Stimulated activated naive CD8-positive, alpha-beta T cell treated with anti-CD3 and anti-CD28 coated beads, Interleukin-15, Interleukin-2, amounts not matched to agents 100 ng/mL and 50 ng/mL, for 24 hours (primary cell): ENCODE data around the gene XCL1.

ENCODE experiments used
- H3K27ac Mint-ChIP-seq: one replicate; pipeline ENCODE4 v1.8.0; 2021; ENCODE audit warnings: mild to moderate bottlenecking, mixed read lengths
- H3K27me3 Mint-ChIP-seq: one replicate; pipeline ENCODE4 v1.8.0; 2021; ENCODE audit warnings: mixed read lengths
- H3K36me3 Mint-ChIP-seq: one replicate; pipeline ENCODE4 v1.8.0; 2021; ENCODE audit warnings: low read depth, mixed read lengths
- H3K4me1 Mint-ChIP-seq: one replicate; pipeline ENCODE4 v1.8.0; 2021; ENCODE audit warnings: low read depth, mixed read lengths
- H3K4me3 Mint-ChIP-seq: one replicate; pipeline ENCODE4 v1.8.0; 2021; ENCODE audit warnings: mild to moderate bottlenecking, mixed read lengths
- H3K9me3 Mint-ChIP-seq: one replicate; pipeline ENCODE4 v1.8.0; 2021; ENCODE audit warnings: mixed read lengths

The XCL1 gene

DNA sequence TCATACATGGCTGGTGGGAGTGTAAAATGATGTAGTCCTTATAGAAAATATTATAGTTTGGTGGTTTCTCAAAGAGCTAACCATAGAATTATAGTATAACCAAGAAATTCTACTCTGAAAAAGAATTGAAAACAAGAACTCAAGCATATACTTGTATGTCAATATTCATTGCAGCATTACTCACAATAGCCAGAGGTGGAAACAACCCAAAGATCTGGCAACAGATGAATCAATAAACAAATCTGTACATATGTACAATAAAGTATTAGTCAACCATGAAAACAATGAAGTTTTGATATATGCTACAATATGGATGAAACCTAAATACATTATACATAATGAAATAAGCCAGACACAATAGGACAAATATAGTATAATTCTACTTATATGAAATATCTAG, 29.7 kb downstream of the XCL1 start:
- Mint-ChIP-seq H3K9me3 (no peaks in the 10 kb centered on the region), H3K4me1 (no peaks in the 10 kb centered on the region), H3K4me3 (no peak overlapping the region), H3K36me3 (no peaks in the 10 kb centered on the region), H3K27me3 (no peaks in the 10 kb centered on the region), H3K27ac (no peak overlapping the region)

DNA sequence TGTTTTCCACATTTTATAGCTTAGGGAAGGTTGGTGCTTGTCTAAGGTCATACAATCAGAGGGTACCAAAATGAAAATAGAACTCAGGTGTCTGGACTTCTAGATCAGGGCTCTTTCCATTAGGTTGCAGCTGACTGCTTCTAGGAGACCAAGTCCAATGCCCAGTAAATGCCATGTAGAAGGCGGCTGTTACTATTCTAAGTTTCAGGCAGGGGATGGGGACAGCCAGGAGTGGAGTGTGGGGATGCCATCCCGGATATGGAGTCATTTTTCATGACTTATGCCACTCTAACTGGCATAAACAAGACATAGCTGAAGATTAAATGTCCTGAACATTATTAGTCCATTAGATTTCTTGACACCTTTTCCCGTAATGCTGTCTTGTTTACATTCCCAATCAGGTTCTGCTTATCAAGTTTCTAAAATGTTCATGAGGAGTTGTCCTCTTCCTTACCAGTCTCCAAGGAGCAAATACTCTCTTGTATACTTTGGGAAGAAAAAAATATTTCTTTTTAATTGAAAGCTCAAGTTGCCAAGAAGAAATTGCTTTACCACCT, 31.5 kb downstream of the XCL1 start:
- Mint-ChIP-seq H3K4me1 (no peaks in the 10 kb centered on the region), H3K27ac (no peak overlapping the region), H3K36me3 (no peaks in the 10 kb centered on the region), H3K4me3 (no peak overlapping the region), H3K9me3 (no peaks in the 10 kb centered on the region), H3K27me3 (no peaks in the 10 kb centered on the region)

DNA sequence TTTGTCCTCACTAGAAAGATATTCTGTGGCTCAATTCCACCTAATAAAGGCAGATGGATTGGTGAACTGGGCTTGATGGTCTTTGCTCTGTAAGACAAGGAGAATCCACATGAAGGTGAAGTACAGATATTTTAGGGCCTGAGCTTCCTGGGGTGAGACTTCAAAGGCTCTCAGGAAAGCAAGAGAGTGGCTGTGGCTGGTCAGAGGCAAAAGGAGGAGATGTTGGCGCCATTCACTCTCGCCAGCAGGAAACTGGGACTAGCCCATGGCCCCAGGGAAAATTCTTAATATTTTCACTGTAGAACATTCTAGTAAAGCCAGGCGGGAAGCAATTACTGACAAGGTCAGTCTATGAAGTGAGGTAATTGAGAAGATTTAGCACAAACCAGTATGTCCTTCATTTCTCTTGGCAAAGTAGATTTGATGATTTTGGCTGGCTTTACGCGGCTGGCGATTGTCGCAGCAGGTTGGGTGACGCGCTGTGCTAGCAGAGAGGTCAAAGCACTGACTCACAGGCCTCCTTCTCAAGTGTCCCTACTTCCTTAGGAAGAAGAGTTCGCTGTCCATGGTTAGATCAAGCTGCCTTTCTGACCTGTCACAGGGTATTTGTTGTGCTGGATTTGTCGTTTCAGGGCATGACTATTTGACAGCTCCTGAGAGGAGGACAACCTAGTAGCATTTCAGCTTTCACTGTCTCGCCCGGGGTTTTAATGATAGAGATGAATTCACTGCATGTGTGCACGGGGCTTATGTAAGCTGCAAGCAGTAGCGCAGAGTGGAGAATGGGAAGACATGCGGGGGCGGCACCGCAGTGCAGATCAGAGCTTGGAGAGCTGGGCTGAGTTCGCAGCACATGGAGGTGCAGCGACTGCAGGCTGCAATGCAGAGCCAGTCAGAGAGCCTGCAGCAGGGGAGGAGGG, 32.7 kb downstream of the XCL1 start:
- Mint-ChIP-seq H3K4me3 (no peak overlapping the region), H3K27ac (no peak overlapping the region), H3K9me3 (no peaks in the 10 kb centered on the region), H3K27me3 (peaks cover 7% of the 10 kb centered on the region), H3K4me1 (no peaks in the 10 kb centered on the region), H3K36me3 (no peaks in the 10 kb centered on the region)

DNA sequence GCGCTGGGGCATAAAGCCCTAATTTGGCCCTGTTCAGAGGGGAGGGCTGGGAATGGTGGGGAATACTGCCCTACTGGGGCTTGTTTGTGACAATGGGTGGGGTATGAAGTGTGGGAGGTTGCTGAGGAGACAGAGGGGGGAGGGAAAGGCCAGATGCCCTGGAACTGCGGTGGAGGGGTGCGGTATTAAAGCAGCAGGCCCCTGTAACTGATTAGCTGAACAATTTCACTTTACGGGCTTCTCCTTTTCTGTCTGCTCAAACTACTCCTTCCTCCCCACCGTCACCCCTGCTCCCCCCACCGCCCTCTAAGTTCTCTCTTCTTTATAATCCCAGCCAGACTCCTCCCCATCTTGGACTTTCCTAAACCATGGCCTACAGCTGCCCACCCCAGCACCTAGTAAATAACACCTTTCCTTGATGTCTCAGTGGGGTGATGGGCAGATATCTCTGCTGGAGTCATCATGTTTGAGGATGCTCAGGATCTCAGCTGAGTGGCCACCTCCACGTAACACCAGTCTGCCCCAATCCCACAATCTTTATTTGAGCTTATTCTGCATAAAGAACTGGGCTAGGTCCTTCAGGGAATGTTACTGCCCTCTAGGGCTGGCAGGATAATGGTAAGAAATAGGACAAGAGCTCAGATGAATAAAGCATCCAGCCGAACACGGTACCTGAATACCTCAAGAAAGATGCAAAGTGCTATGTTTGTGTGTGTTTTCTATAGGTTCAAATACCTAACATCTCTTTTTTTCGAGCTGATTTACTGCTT, 33.5 kb downstream of the XCL1 start:
- Mint-ChIP-seq H3K27ac (no peak overlapping the region), H3K9me3 (no peaks in the 10 kb centered on the region), H3K36me3 (no peaks in the 10 kb centered on the region), H3K4me1 (no peaks in the 10 kb centered on the region), H3K27me3 (peaks cover 7% of the 10 kb centered on the region), H3K4me3 (no peak overlapping the region)

DNA sequence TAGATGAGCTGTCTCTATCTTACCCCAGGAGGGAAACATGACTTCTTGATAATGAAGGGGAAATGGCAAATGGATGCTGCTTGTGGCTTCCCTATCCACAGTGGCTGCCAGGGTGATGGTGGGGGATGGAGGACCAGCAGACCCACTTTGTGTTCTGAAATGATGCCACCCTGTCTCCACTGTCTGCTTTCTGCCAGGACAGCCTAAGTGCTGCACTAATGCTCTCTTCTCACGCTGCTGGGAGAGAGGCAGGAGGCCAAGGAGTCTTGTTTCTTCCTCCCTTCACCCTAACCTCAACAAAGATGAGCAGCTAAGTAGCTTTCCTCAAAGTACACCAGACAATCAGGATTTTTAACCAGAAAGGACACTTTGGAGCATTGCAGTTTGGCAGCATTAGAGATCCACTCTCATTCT, 36.6 kb downstream of the XCL1 start:
- Mint-ChIP-seq H3K9me3 (no peaks in the 10 kb centered on the region), H3K4me1 (no peaks in the 10 kb centered on the region), H3K27ac (no peak overlapping the region), H3K36me3 (no peaks in the 10 kb centered on the region), H3K27me3 (peaks cover 7% of the 10 kb centered on the region), H3K4me3 (no peak overlapping the region)

DNA sequence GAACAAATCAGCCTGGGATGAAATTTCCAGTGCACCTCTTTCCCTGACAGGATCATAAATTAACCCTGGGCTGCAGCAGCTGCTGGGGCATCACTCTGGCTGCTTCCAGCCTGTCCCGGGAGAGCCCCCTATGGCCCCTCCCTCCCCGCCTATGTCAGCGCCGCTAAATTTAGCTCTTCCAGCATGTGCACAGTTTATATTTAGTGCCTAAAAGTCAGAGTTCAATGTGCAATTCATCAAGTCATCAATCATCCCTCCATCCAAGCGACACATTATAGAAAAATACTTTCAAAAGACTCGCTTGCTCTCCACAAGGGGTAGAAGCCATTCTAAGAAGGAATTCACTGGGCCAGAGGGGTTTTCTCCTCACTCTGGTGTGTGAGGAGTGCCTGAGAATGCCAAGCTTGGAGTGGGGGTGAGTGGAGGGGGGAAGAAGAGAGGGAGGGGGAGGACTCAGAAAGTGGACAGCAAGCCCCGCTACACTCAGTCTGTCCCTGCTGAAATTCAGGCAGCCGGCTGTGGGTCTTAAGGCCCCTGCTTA, 37.4 kb downstream of the XCL1 start:
- Mint-ChIP-seq H3K4me3 (no peak overlapping the region), H3K27me3 (peaks cover 7% of the 10 kb centered on the region), H3K9me3 (no peaks in the 10 kb centered on the region), H3K27ac (no peak overlapping the region), H3K36me3 (no peaks in the 10 kb centered on the region), H3K4me1 (no peaks in the 10 kb centered on the region)

DNA sequence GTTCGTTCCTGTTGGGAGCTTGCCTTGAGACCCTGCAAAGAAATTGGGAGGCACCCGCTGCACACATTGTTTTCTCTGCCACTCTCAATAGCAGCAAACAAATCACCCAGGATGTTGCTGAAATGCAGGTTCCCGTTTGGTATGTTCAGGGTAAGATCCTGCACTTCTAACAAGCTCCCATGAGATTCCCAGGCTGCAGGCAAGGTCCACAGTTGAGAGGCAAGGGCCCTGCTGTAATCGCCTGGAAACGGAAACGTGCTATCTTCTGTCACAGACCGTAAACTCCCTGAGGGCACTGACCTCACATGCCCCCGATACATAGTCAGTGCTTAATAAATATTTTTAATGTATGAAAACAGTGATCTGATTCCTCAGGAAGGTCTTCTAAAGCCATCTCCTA, 37.8 kb downstream of the XCL1 start:
- Mint-ChIP-seq H3K27ac (no peak overlapping the region), H3K4me1 (no peaks in the 10 kb centered on the region), H3K27me3 (peaks cover 7% of the 10 kb centered on the region), H3K36me3 (no peaks in the 10 kb centered on the region), H3K9me3 (no peaks in the 10 kb centered on the region), H3K4me3 (no peak overlapping the region)

DNA sequence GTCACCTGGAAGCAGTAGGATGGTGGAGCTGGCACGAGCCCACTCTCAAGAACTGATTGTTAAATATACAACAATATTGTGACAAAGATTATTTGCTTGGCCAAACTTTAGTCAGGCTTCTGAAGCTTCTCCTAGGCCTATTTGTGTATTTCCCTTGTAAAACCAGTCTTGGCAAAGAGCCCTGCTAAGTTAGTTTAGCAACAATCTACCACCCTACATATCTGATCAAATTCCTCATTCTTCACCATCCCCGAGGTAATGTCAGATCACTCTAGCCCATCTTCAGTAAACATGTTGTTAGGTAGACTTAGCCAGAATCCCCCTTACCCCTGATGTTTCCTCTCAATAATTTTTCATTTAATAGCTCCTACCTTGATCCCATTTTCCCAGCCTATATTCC, 39.6 kb downstream of the XCL1 start:
- Mint-ChIP-seq H3K27me3 (peaks cover 7% of the 10 kb centered on the region), H3K27ac (no peak overlapping the region), H3K4me1 (no peaks in the 10 kb centered on the region), H3K4me3 (no peak overlapping the region), H3K36me3 (no peaks in the 10 kb centered on the region), H3K9me3 (no peaks in the 10 kb centered on the region)

DNA sequence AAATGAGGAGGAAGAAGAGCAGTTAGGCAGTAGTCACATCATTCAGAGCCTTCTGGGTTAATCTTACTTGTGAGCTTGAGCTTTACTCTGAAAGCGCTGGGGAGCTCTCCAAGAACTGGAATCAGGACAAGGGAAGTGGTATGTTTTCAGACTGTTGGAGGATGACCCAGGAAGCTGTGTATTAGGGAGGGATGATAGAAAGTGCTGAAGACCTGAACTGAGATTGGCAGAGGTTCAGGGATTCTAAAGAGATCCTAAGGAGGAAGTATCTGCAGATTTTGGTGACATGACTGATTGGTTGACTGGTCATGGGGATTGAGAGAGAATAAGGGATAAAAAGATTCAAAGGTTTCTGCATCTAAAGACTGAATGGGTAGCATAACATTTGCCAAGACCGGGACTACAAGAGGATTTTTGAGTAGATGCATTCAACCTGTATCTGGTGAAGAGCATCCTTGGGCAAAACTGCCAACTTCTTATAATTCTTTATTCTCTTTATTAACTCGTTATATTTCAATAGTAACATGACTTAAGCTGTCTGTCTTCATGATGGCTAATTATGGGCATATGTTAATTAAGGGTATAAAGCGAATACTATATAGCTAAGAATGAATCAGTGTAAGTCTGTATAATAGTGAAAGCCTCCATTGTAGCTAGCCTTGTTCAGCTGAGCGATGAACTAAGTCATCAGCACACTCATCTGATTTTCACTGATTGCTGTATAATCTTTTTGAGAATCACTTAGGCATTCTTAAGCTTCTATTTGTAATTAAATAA, 41.8 kb downstream of the XCL1 start:
- Mint-ChIP-seq H3K36me3 (no peaks in the 10 kb centered on the region), H3K27me3 (peaks cover 6% of the 10 kb centered on the region), H3K4me3 (no peak overlapping the region), H3K27ac (no peak overlapping the region), H3K4me1 (no peaks in the 10 kb centered on the region), H3K9me3 (no peaks in the 10 kb centered on the region)

DNA sequence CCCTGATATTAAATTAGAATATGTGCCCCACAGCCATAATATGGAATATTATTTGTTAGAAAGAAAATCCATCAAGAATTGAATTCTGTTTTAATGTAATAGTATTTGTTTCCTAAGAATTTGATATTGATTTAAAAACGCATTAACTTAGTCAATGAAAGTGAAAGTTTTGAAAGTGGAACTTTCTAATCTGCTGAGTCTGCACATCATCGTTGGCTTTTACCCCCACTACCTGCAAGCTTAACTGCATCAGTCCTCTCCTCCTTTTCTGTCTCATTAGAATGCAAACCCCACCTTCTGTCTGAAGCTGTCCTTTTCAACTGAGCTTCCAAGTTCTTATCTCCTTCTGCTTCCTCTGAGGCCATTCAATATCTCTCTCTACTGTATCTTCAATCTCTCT, 42.5 kb downstream of the XCL1 start:
- Mint-ChIP-seq H3K4me1 (no peaks in the 10 kb centered on the region), H3K4me3 (no peak overlapping the region), H3K27ac (no peak overlapping the region), H3K36me3 (no peaks in the 10 kb centered on the region), H3K9me3 (no peaks in the 10 kb centered on the region), H3K27me3 (peaks cover under 1% of the 10 kb centered on the region)

DNA sequence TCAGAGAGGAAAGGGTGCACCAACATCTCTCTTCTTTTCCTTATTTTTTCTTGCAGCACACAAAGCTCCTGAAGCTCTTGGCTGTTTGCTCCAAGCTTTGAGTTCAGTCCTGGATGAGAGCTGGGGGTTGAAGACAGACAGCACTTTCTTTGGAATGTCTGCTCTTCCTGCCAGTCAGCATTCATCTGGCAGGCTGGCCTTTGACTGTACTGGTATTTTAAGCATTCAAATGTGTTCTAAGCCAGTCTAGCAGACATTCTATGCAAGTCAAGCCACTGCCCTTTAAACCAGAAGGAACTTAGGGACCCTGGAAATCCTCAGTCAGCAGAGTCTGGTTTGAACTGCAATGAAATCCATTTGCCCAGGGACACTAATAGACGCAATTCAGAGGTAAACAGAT, 45.0 kb downstream of the XCL1 start:
- H3K9me3 Mint-ChIP-seq = no peaks in the 10 kb centered on the region
- peaks cover 7% of the 10 kb centered on the region for H3K27me3 Mint-ChIP-seq
- no peak overlapping the region for H3K4me3 Mint-ChIP-seq
- H3K27ac Mint-ChIP-seq = no peak overlapping the region
- H3K4me1 Mint-ChIP-seq = no peaks in the 10 kb centered on the region
- H3K36me3 Mint-ChIP-seq = no peaks in the 10 kb centered on the region

DNA sequence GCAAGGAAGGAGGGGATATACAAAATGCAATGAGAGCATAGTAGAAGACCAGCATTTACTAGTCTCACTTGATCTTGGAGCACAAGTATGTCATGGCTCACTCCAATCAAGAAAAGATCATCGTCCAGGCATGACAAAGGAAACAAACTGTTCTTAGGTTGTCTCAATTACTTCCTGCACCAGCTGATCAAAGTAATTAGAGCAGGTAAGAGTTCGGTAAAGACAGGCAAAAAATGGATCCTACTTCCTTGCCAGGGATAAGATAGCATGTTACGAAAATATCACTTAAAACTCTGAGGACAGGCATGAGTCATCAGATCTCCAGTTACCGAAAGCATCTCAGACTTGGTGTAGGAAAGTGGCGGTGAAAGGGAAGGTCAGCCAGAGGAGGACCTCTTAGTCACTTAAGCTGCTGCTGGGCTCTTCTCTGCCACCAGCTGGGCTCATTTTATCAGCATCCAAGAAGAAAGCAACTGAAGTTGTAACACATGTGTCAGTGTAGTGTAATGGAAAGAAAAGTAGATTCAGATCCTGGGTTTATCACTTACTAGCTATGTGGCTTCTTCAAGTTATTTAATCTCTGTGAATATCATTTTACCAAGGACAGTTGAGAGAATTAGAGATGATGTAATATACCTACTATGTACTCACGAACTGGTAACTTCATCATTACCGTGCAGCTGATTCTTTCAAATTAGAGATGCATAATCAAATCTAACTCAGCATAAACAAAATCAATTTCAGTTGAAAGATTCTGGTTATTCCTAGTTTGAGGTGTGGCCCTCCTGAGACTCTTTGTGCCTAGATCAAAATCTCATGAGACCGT, 46.8 kb downstream of the XCL1 start:
- Mint-ChIP-seq H3K4me1 (no peaks in the 10 kb centered on the region), H3K27ac (no peak overlapping the region), H3K36me3 (no peaks in the 10 kb centered on the region)

DNA sequence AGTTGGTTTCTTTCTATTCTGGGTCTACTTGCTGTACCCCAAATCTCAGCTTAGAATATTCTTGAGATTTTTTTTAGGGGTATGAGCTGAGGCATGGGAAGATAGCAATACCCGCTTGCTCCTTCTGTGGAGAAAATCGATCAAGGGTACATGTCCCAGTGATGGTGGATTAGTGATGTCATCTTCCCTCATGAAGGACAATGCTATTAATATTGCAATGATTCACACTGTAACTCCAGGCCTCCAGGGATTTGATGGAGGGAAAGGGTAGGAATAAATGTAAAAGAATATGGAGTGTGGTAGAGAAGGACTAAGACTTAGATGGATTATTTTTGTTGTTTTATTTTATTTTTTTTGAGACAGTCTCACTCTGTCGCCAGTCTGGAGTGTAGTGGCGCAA, 47.4 kb downstream of the XCL1 start:
- Mint-ChIP-seq H3K27ac (no peak overlapping the region), H3K9me3 (no peaks in the 10 kb centered on the region), H3K36me3 (no peaks in the 10 kb centered on the region), H3K27me3 (peaks cover 14% of the 10 kb centered on the region), H3K4me3 (no peak overlapping the region), H3K4me1 (peaks cover 5% of the 10 kb centered on the region)

More for the DNA sequence above, 46.8 kb downstream of the XCL1 start:
- no peak overlapping the region for H3K4me3 Mint-ChIP-seq
- no peaks in the 10 kb centered on the region for H3K9me3 Mint-ChIP-seq
- peaks cover 14% of the 10 kb centered on the region for H3K27me3 Mint-ChIP-seq

DNA sequence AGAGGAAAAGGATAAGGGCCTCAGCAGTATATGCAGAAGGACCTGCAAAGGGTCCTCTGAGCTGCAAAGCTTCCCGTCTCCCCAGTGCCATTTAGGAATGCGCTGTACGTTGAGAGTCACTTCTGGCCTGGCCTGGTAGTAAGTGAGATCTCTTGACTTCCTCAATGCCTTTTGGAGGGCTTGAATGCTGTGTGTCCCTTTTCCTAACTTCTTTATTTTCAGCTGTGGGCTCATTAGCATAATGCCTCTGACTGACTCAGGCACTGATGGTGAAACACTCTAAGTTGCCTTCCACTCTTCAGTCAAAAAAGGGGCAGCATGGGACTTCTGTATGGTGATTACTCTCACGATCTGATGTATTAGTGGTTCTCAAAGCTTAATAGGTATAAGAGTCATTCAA, 49.9 kb downstream of the XCL1 start:
- Mint-ChIP-seq H3K27me3 (peaks cover 18% of the 10 kb centered on the region), H3K27ac (no peak overlapping the region), H3K36me3 (no peaks in the 10 kb centered on the region), H3K4me3 (no peak overlapping the region), H3K4me1 (peaks cover 11% of the 10 kb centered on the region), H3K9me3 (no peaks in the 10 kb centered on the region)
